ENCODE measurements around the gene RSPO4. TPM values are rescaled to one million over a fixed set of nuclear protein-coding genes. Genes with fewer than 3 reads are reported as not detected.

The RSPO4 gene
- total RNA-seq (under 1 TPM; 0.14 to 0.25 TPM), total RNA-seq (0 to 0.63 (median 0) reads per million in 172 experiments)
- polyA plus RNA-seq (2013, experiment 1 of 2): 0.03 TPM
- 0.54 TPM for polyA plus RNA-seq (2013, experiment 2 of 2)

- H3K27ac ChIP-seq (ENCODE audit: low read depth in 1 of 2, low read length in 2 of 2): no peak within 1 kb of the TSS
- DNase-seq (no peak), ATAC-seq (ENCODE audit: poor library complexity) (no peak)
- no peak within 1 kb of the TSS for H3K4me3 ChIP-seq (ENCODE audit: low read length)
- H3K27me3 ChIP-seq (ENCODE audit: control insufficient read depth in 1 of 2, insufficient read depth in 2 of 2, low read length in 2 of 2): peaks cover 30 to 36% of the 10 kb centered on the region in 2 experiments
- intact Hi-C loops (cut with DNase I, micrococcal nuclease): no loop called here
- Mint-ChIP-seq H3K4me3 (no peak within 1 kb of the TSS), H3K9me3 (no peaks in the 10 kb centered on the region), H3K36me3 (ENCODE audit: low read depth) (no peaks in the 10 kb centered on the region), H3K4me1 (ENCODE audit: low read depth) (peaks cover 6% of the 10 kb centered on the region), H3K27me3 (peaks cover 67% of the 10 kb centered on the region), H3K27ac (no peak within 1 kb of the TSS)
- H3K9me3 ChIP-seq (ENCODE audit: control insufficient read depth in 1 of 2, insufficient read depth in 1 of 2, low read length in 2 of 2): no peaks in the 10 kb centered on the region
- no peaks in the 10 kb centered on the region for H3K36me3 ChIP-seq (ENCODE audit: insufficient read depth, low read length)
- peaks cover 3% of the 10 kb centered on the region for H3K4me1 ChIP-seq (ENCODE audit: insufficient read depth, low read length)
- ChIA-PET CTCF (no interaction called here), POLR2A (no interaction called here)
- TF ChIP-seq CTCF (IDR thresholded peaks at IDR 0.05): no peak
Measured at GRCh38 chr20:1001911-1002681, at the start of gene RSPO4. Gene RSPO4 (minus strand): TSS chr20:1002311. CDS start chr20:1002164, 147 bp downstream.

GRCh38 chr20:1050440-1050839 is 48.3 kb upstream of the RSPO4 start:
- H3K36me3 Mint-ChIP-seq (ENCODE audit: low read depth): no peaks in the 10 kb centered on the region
- DNase-seq (no peak), ATAC-seq (ENCODE audit: poor library complexity) (no peak)
- CTCF ChIA-PET: no interaction called here
- Histone ChIP-seq H3K27ac (ENCODE audit: low read depth in 1 of 2, low read length in 2 of 2) (no peak overlapping the region), H3K36me3 (ENCODE audit: insufficient read depth, low read length) (no peaks in the 10 kb centered on the region), H3K4me1 (ENCODE audit: insufficient read depth, low read length) (no peaks in the 10 kb centered on the region), H3K27me3 (ENCODE audit: control insufficient read depth in 1 of 2, insufficient read depth in 2 of 2, low read length in 2 of 2) (no peaks in the 10 kb centered on the region), H3K9me3 (ENCODE audit: control insufficient read depth in 1 of 2, insufficient read depth in 1 of 2, low read length in 2 of 2) (no peaks in the 10 kb centered on the region), H3K4me3 (ENCODE audit: low read length) (no peak overlapping the region)
- H3K4me3 Mint-ChIP-seq: no peak overlapping the region
- no peaks in the 10 kb centered on the region for H3K27me3 Mint-ChIP-seq
- no peaks in the 10 kb centered on the region for H3K4me1 Mint-ChIP-seq (ENCODE audit: low read depth)
- H3K9me3 Mint-ChIP-seq: no peaks in the 10 kb centered on the region
- intact Hi-C loops (cut with DNase I, micrococcal nuclease): no loop called here
- POLR2A ChIA-PET: no interaction called here
- TF ChIP-seq CTCF (IDR thresholded peaks at IDR 0.05): no peak
- H3K27ac Mint-ChIP-seq: no peak overlapping the region

GRCh38 chr20:1045860-1046418 is 43.8 kb upstream of the RSPO4 start:
- DNase-seq (no peak), ATAC-seq (ENCODE audit: poor library complexity) (no peak)
- POLR2A ChIA-PET: no interaction called here
- Histone ChIP-seq H3K4me1 (ENCODE audit: insufficient read depth, low read length) (no peaks in the 10 kb centered on the region), H3K27ac (ENCODE audit: low read depth in 1 of 2, low read length in 2 of 2) (no peak overlapping the region), H3K27me3 (ENCODE audit: control insufficient read depth in 1 of 2, insufficient read depth in 2 of 2, low read length in 2 of 2) (no peaks in the 10 kb centered on the region), H3K9me3 (ENCODE audit: control insufficient read depth in 1 of 2, insufficient read depth in 1 of 2, low read length in 2 of 2) (no peaks in the 10 kb centered on the region), H3K36me3 (ENCODE audit: insufficient read depth, low read length) (no peaks in the 10 kb centered on the region), H3K4me3 (ENCODE audit: low read length) (no peak overlapping the region)
- H3K27me3 Mint-ChIP-seq: no peaks in the 10 kb centered on the region
- no peak overlapping the region for H3K4me3 Mint-ChIP-seq
- CTCF ChIA-PET: no interaction called here
- no peaks in the 10 kb centered on the region for H3K9me3 Mint-ChIP-seq
- H3K4me1 Mint-ChIP-seq (ENCODE audit: low read depth): no peaks in the 10 kb centered on the region
- no peak for TF ChIP-seq CTCF (IDR thresholded peaks at IDR 0.05)
- intact Hi-C loops (cut with DNase I, micrococcal nuclease): no loop called here
- no peak overlapping the region for H3K27ac Mint-ChIP-seq
- H3K36me3 Mint-ChIP-seq (ENCODE audit: low read depth): no peaks in the 10 kb centered on the region
